GM21529 (cell line): ENCODE measurements around the gene OTUD5.

Source experiments
- ATAC-seq: cut with Tn5 transposase; IDR thresholded peaks from one replicate; pipeline ENCODE4 v1.9.1; 2021; ENCODE audit not compliant: unreplicated experiment

Gene OTUD5

GRCh38 chrX:48937054-48937907, 20.1 kb downstream of the OTUD5 start:
- ATAC-seq: peak; percentile 59

- ATAC-seq: peak; percentile 0
These were observed 20.9 kb downstream of the OTUD5 start for GRCh38 chrX:48936429-48937053.

- no peak for ATAC-seq
These were observed 22.1 kb downstream of the OTUD5 start for GRCh38 chrX:48935301-48935670.

GRCh38 chrX:48934581-48935300, 22.7 kb downstream of the OTUD5 start:
- ATAC-seq: no peak

- ATAC-seq: no peak
These were observed 23.6 kb downstream of the OTUD5 start for GRCh38 chrX:48933757-48934156.

GRCh38 chrX:48927736-48928382, 29.5 kb downstream of the OTUD5 start:
- ATAC-seq: no peak

- ATAC-seq: no peak
These were observed 30.3 kb downstream of the OTUD5 start for GRCh38 chrX:48927123-48927522.

GRCh38 chrX:48924270-48924669, 33.1 kb downstream of the OTUD5 start:
- no peak for ATAC-seq

GRCh38 chrX:48923771-48924170, 33.6 kb downstream of the OTUD5 start:
- ATAC-seq: no peak

- ATAC-seq: no peak
These were observed 36.7 kb downstream of the OTUD5 start for GRCh38 chrX:48920718-48921104.

GRCh38 chrX:48919947-48920717, 37.3 kb downstream of the OTUD5 start:
- ATAC-seq: no peak

- no peak for ATAC-seq
These were observed 38.0 kb downstream of the OTUD5 start for GRCh38 chrX:48919360-48919841.

GRCh38 chrX:48918643-48919340, 38.6 kb downstream of the OTUD5 start, which contains the start of gene PIM2:
Gene PIM2 (minus strand): TSS chrX:48919024. CDS start chrX:48918834, 190 bp downstream.
- peak; percentile 70 for ATAC-seq

GRCh38 chrX:48918301-48918642, 39.1 kb downstream of the OTUD5 start:
- no peak for ATAC-seq

GRCh38 chrX:48917139-48918001, 40.0 kb downstream of the OTUD5 start:
- ATAC-seq: peak; percentile 33

GRCh38 chrX:48914593-48915493, 42.6 kb downstream of the OTUD5 start:
- ATAC-seq: no peak

GRCh38 chrX:48913605-48914366, 43.6 kb downstream of the OTUD5 start:
- no peak for ATAC-seq
